ENCODE data around the gene PDCD4.

The PDCD4 gene

GRCh38 chr10:110939419-110939818, 67.7 kb downstream of the PDCD4 start:
- H3K27ac Mint-ChIP-seq, result no peak overlapping the region
- ATAC-seq (replicated peaks) (no peak), DNase-seq (no peak)
- no peak overlapping the region for H3K4me3 Mint-ChIP-seq
- H3K4me1 Mint-ChIP-seq (ENCODE audit: low read depth in 2 of 2), result peaks cover 12 to 31% of the 10 kb centered on the region in 2 donors
- peaks cover 22% of the 10 kb centered on the region for H3K36me3 Mint-ChIP-seq (ENCODE audit: insufficient read depth)
- no peaks in the 10 kb centered on the region for H3K27me3 Mint-ChIP-seq
- peaks cover 0 to 4% of the 10 kb centered on the region in 2 donors for H3K9me3 Mint-ChIP-seq

- Mint-ChIP-seq H3K4me3 (no peak overlapping the region), H3K4me1 (ENCODE audit: low read depth in 2 of 2) (peaks cover 32 to 56% of the 10 kb centered on the region in 2 donors), H3K27ac (no peak overlapping the region), H3K36me3 (ENCODE audit: insufficient read depth) (peaks cover 26% of the 10 kb centered on the region), H3K9me3 (peaks cover 0 to 4% of the 10 kb centered on the region in 2 donors), H3K27me3 (no peaks in the 10 kb centered on the region)
- ATAC-seq (replicated peaks) (no peak), DNase-seq (no peak)
These were observed 73.2 kb downstream of the PDCD4 start for GRCh38 chr10:110944792-110945396.

- H3K4me1 Mint-ChIP-seq (ENCODE audit: low read depth in 2 of 2), result peaks cover 29 to 62% of the 10 kb centered on the region in 2 donors
- no peak for DNase-seq
- no peak overlapping the region for H3K27ac Mint-ChIP-seq
- no peak for ATAC-seq (replicated peaks)
- peaks cover 0 to 4% of the 10 kb centered on the region in 2 donors for H3K9me3 Mint-ChIP-seq
- H3K36me3 Mint-ChIP-seq (ENCODE audit: insufficient read depth), result peaks cover 20% of the 10 kb centered on the region
- no peaks in the 10 kb centered on the region for H3K27me3 Mint-ChIP-seq
- H3K4me3 Mint-ChIP-seq, result no peak overlapping the region
These were observed 74.8 kb downstream of the PDCD4 start for GRCh38 chr10:110946496-110946895.

GRCh38 chr10:110947061-110947595, 75.4 kb downstream of the PDCD4 start:
- H3K27me3 Mint-ChIP-seq, result no peaks in the 10 kb centered on the region
- DNase-seq, result no peak
- peaks cover 0 to 4% of the 10 kb centered on the region in 2 donors for H3K9me3 Mint-ChIP-seq
- no peak for ATAC-seq (replicated peaks)
- H3K4me3 Mint-ChIP-seq, result no peak overlapping the region
- H3K27ac Mint-ChIP-seq, result peak overlapping the region in 1 of 2 donors; percentile 14
- peaks cover 23% of the 10 kb centered on the region for H3K36me3 Mint-ChIP-seq (ENCODE audit: insufficient read depth)
- peaks cover 30 to 63% of the 10 kb centered on the region in 2 donors for H3K4me1 Mint-ChIP-seq (ENCODE audit: low read depth in 2 of 2)
